Renal cortex interstitium (tissue), 15 donors: ENCODE data around the gene MAT1A. TPM values are rescaled to one million over a fixed set of nuclear protein-coding genes. Genes with fewer than 3 reads are reported as not detected.
"Not testable (repeated sequence)": the region's sequence is repeated elsewhere in the genome, so short reads cannot be mapped to it uniquely, and the experiment has no call there.

ENCODE experiments used
- DNase-seq, 11 donors: peaks; one replicate each; pipeline ENCODE4 v3.0.0-alpha.2; 2013; ENCODE audit warnings: low read depth in 9 of 11, low spot score in 4 of 11; ENCODE audit errors: extremely low read depth in 1 of 11
- long read RNA-seq, 16 experiments: transcript quantifications; one replicate each; lab custom pipeline, GENCODE V29; 2026
- polyA plus RNA-seq, 3 donors: library from polyadenylated mRNA; unstranded; fragments of 120-200 nt; gene quantifications; one replicate each; pipeline ENCODE4 v1.2.1, GENCODE V29; 2013; ENCODE audit not compliant: insufficient read length in 3 of 3

Gene MAT1A
- polyA plus RNA-seq: 1 to 10 TPM in 2 of 3 donors, under 1 TPM in 1; 0.88 to 1.3 (median 1.0) TPM
- long read RNA-seq, donor 1: 0 reads
- long read RNA-seq, donor 2: 0 reads
- long read RNA-seq, donor 3: 0 reads
- long read RNA-seq, donor 4: 0 reads
- long read RNA-seq, donor 5: 0 reads
- long read RNA-seq, donor 6: 0 reads
- long read RNA-seq, donor 7: 0 reads
- long read RNA-seq, donor 8: 0 reads
- long read RNA-seq, donor 9: 0 reads
- long read RNA-seq, donor 10: 0 reads
- long read RNA-seq, donor 11: 0 reads
- long read RNA-seq, donor 12: 0 reads
- long read RNA-seq, donor 13: 0 reads
- long read RNA-seq, donor 14: 0 reads
- long read RNA-seq, donor 15: 0 reads
- long read RNA-seq, donor 16: 0 reads

- no peak for DNase-seq
Measured at GRCh38 chr10:80289451-80290287, at the start of gene MAT1A. Gene MAT1A (minus strand): TSS chr10:80289658. CDS start chr10:80289423, 235 bp downstream.

DNA sequence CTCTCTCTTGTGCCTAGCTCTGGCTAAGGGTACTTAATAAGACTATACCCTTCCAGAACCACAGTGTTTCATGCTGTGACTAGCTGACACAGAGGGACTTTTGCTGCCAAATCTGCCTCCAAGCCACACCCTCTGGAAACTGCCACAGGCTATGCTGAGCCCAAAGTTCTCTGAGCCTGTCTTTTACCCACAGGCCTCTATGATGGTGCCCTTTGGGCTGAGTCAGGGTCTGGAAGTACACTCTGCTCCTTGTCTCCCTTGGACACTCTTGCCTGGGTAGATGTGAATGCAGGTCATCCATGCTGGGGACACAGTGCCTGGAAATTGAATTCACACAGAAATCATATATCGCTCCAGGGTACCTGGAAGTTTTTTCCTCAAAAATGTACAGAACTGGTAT is 44.5 kb upstream of the MAT1A start:
- DNase-seq: no peak

GRCh38 chr10:80324891-80325364 is 35.5 kb upstream of the MAT1A start:
- DNase-seq: no peak

- no peak for DNase-seq
Measured at GRCh38 chr10:80324086-80324485, 34.6 kb upstream of the MAT1A start.

- DNase-seq: no peak
Measured at GRCh38 chr10:80323311-80323710, 33.9 kb upstream of the MAT1A start.

GRCh38 chr10:80322711-80323110 is 33.3 kb upstream of the MAT1A start:
- no peak for DNase-seq

DNA sequence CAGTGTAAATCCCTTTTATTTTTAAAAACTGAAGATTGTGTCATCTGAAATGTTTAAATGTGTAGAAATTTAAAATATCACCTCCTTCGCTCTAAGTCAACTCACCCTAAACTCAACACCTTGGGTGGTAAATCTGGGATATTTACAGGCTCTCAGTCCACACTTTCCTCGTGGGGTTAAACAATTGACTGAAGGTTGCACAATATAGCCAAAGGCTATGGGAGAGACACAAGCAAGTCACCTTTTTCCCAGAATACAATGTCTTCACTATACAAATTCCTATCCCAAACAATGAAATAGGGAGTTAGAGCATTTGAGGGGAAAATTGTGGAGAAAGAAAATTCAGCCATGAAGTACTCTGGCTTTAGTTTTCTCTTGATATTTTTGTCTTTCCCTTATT is 32.7 kb upstream of the MAT1A start:
- no peak for DNase-seq

GRCh38 chr10:80321183-80321582 is 31.7 kb upstream of the MAT1A start:
- DNase-seq: no peak

GRCh38 chr10:80320377-80320776 is 30.9 kb upstream of the MAT1A start:
- DNase-seq: peak in 3 of 11 donors; percentile 1 to 4 (median 3)

- DNase-seq: no peak
Measured at GRCh38 chr10:80319725-80320290, 30.4 kb upstream of the MAT1A start.

GRCh38 chr10:80319318-80319717 is 29.9 kb upstream of the MAT1A start:
- DNase-seq: no peak

DNA sequence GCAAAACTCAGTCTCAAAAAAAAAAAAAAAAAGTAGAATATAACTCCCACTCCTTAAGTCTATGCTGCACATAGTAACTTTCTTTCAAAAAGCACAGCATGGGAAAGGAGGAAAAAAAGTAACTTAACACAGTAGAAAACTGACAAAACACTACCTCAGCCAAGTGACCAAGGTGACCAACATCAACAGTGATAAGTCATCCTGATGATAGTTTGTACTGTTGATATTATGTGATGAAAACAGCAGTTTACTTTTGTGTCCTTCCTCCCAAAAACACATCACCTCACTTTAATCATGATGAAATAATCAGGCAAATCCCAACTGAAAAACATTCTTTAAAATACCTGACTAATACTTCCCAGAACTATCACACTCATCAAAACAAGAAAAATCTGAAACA is 29.3 kb upstream of the MAT1A start:
- DNase-seq: no peak

GRCh38 chr10:80315391-80315790 is 25.9 kb upstream of the MAT1A start:
- no peak for DNase-seq

DNA sequence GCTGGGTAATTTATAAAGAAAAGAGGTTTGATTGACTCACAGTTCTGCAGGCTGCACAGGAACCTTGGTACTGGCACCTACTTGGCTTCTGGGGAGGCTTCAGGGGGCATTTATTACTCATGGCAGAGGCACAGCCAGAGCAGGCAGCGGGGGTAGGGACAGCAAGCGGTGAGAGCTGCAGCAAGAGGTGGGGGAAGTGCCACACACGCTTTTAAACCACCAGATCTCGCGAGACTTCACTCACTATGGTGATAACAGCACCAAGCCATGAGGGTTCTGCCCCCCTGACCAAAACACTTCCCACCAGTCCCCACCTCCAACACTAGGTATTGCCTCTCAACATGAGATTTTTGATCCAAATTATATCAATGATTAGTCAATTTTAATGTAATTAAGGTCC is 24.1 kb upstream of the MAT1A start:
- no peak for DNase-seq

DNA sequence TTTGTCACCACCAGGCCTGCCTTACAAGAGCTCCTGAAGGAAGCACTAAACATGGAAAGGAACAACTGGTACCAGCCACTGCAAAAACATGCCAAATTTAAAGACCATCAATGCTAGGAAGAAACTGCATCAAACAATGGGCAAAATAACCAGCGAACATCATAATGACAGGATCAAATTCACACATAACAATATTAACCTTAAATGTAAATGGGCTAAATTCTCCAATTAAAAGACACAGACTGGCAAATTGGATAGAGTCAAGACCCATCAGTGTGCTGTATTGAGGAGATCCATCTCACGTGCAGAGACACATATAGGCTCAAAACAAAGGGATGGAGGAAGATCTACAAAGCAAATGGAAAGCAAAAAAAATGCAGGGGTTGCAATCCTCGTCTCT is 16.5 kb upstream of the MAT1A start:
- not testable (repeated sequence) for DNase-seq

DNA sequence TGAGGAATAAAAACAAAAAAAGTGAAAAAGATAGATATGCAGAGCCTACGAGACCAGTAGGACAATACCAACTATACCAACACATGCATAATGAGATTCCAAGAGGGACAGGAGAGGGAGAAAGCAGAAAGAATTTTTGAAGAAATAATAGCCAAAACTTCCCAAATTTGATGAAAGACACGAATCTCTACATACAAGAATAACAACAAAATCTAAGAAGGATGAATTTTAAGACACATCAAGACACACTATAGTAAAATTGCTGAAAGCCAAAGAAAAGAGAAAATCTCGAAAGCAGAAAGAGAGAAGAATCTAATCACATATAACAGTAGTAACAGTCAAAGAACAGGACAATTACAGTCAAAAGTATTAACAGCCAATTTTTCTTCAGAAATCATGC is 7.5 kb upstream of the MAT1A start:
- no peak for DNase-seq

DNA sequence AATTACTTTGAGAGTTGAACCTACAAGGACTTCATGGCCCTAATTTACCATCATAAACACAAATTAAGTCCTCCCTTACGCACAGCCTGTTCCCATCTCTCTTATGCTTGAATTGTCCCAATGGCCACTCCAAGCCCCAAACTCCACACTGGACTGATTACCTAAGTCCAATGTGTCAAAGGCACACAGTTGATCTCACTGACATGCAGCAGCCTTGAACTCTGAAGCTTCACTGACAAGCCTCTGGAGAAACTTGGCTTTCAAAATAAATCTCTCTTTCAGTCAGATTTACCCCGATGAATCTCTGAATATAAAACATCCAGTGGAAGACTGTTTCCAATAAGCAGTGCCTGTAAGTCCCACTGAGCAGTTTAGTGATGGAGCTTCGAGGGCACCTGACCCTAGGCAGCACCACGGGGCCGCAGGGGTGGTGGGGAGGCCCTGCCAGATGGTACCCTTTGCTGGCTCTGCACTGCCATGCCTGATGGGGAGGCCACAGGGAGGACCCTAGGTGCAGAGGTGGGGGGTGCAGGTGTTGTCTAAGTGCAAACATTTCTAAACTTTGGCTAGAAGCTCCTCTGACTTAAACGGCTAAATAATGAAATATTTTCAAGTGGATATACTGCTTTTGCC is 3.3 kb upstream of the MAT1A start:
- no peak for DNase-seq

GRCh38 chr10:80290474-80291220 is 1.2 kb upstream of the MAT1A start:
- peak in 1 of 11 donors; percentile 22 for DNase-seq

- DNase-seq: no peak
Measured at GRCh38 chr10:80288849-80289248, 609 bp downstream of the MAT1A start.
